Fibroblast of lung (primary cell): ENCODE data around the gene HOXA1. TPM values are rescaled to one million over a fixed set of nuclear protein-coding genes. Genes with fewer than 3 reads are reported as not detected.

Experiments
- DNase-seq, 2 donors: peaks; one replicate each; pipeline versions ENCODE4 v3.0.0 to v3.0.0-alpha.2; 2010; ENCODE audit warnings: low read depth in 2 of 2
- H2AFZ ChIP-seq: 2 replicates; pipeline ENCODE4 v1.5.1; 2012; ENCODE audit warnings: low read length, control low read depth, inconsistent platforms
- H3K27ac ChIP-seq: 2 replicates; pipeline ENCODE4 v1.5.1; 2011; ENCODE audit warnings: low read length, control low read depth; ENCODE audit not compliant: insufficient read depth
- H3K27me3 ChIP-seq: 2 replicates; pipeline ENCODE4 v1.5.1; 2011; ENCODE audit warnings: mild to moderate bottlenecking, low read length; ENCODE audit not compliant: control insufficient read depth, insufficient read depth
- H3K36me3 ChIP-seq: 2 replicates; pipeline ENCODE4 v1.5.1; 2011; ENCODE audit warnings: low read length; ENCODE audit not compliant: control insufficient read depth, insufficient read depth
- H3K4me1 ChIP-seq: 2 replicates; pipeline ENCODE4 v1.5.1; 2011; ENCODE audit warnings: low read length; ENCODE audit not compliant: control insufficient read depth, insufficient read depth; ENCODE audit errors: extremely low read depth
- H3K4me2 ChIP-seq: 2 replicates; pipeline ENCODE4 v1.5.1; 2011; ENCODE audit warnings: low read length, control low read depth; ENCODE audit not compliant: insufficient read depth; ENCODE audit errors: extremely low read depth
- H3K4me3 ChIP-seq, 4 experiments: fragments of 200-600 bp in 1 of 4; sonication (generic) in 1 of 4; replicated peaks in 1 of 4; 2 replicates each; pipeline ENCODE4 v1.5.1; 2011 to 2016; ENCODE audit warnings: low read length in 4 of 4, low read depth in 3 of 4, mild to moderate bottlenecking in 3 of 4, control low read depth in 2 of 4, inconsistent platforms in 1 of 4, mixed read lengths in 1 of 4; ENCODE audit not compliant: insufficient read depth in 1 of 4; ENCODE audit errors: control extremely low read depth in 1 of 4
- H3K79me2 ChIP-seq: 2 replicates; pipeline ENCODE4 v1.5.1; 2012; ENCODE audit warnings: mild to moderate bottlenecking, low read length, inconsistent platforms; ENCODE audit not compliant: control insufficient read depth, insufficient read depth
- H3K9ac ChIP-seq: 2 replicates; pipeline ENCODE4 v1.5.1; 2011; ENCODE audit warnings: mild to moderate bottlenecking, low read length, control low read depth; ENCODE audit not compliant: insufficient read depth
- H3K9me3 ChIP-seq: 2 replicates; pipeline ENCODE4 v1.5.1; 2012; ENCODE audit warnings: low read depth, low read length; ENCODE audit not compliant: control insufficient read depth, insufficient read depth
- H4K20me1 ChIP-seq: 2 replicates; pipeline ENCODE4 v1.5.1; 2011; ENCODE audit warnings: low read length; ENCODE audit not compliant: control insufficient read depth, insufficient read depth; ENCODE audit errors: extremely low read depth
- CTCF ChIP-seq, 2 donors: IDR thresholded peaks in 1 of 2; conservative IDR thresholded peaks in 1 of 2; 1 replicate in 1 of 2; 2 replicates in 1 of 2; pipeline ENCODE4 v1.5.1; 2011 to 2012; ENCODE audit warnings: low read length in 2 of 2, control low read depth in 1 of 2, inconsistent platforms in 1 of 2, low read depth in 1 of 2, mild to moderate bottlenecking in 1 of 2
- EZH2 ChIP-seq: IDR thresholded peaks from 2 replicates; pipeline ENCODE4 v1.5.1; 2012; ENCODE audit warnings: low read length, control low read depth, mild to moderate bottlenecking; ENCODE audit errors: missing control alignments
- polyA plus RNA-seq, 2 donors: library from polyadenylated mRNA; depleted of rRNA in 1 of 2; stranded (reverse) in 1 of 2; unstranded in 1 of 2; fragments of >200 nt; gene quantifications; 2 replicates each; pipeline ENCODE4 v1.2.1, GENCODE V29; 2011 to 2012; ENCODE audit warnings: missing spikeins in 1 of 2
- total RNA-seq: library from RNA; depleted of rRNA; stranded (reverse); fragments of >200 nt; gene quantifications from 2 replicates; pipeline ENCODE4 v1.2.1, GENCODE V29; 2014

Gene HOXA1
- total and polyA plus RNA-seq, 2 donors (not counting 1 experiment from before 2014, with no cell fraction given), result 0.50 to 0.83 TPM

DNA sequence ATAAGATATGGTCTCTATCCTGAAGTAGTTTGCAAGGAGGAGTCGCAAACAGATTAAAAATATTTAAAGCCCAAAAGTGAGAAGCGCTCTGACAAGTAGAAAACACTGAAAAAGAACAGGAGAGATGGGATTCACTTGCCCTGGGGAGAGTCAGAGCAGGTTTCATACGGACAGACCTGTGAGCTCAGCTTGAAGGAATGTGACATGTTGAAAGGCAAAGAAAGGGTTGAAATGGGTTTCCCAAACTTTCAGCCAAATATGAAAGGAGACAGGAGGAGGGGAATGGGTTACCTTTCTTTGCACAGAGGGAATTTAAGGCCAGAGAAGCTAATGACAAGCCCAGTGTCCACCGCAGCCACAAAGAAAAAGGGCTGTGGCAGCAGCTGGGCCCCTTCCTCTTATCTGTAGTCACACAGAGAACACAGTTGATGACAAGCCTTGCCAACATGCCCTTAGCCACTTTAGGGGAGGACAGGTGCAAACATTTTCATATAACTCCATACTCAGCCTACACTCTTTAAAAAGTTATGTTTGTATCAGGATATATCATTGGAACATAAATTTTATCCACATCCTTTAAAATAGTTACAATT, 14.9 kb downstream of the HOXA1 start:
- H3K4me1 ChIP-seq, result no peaks in the 10 kb centered on the region
- no peaks in the 10 kb centered on the region for H3K36me3 ChIP-seq
- DNase-seq, result peak in 1 of 2 donors; percentile 44
- H3K79me2 ChIP-seq, result no peaks in the 10 kb centered on the region
- no peak overlapping the region for H3K9ac ChIP-seq
- H3K9me3 ChIP-seq, result no peaks in the 10 kb centered on the region
- no peaks in the 10 kb centered on the region for H3K27me3 ChIP-seq
- no peak overlapping the region for H3K4me3 ChIP-seq
- no peak overlapping the region for H3K27ac ChIP-seq
- H4K20me1 ChIP-seq, result no peaks in the 10 kb centered on the region
- no peak overlapping the region for H2AFZ ChIP-seq
- TF ChIP-seq EZH2 (no peak), CTCF (conservative IDR thresholded peaks at IDR 0.05 in 1 of 2, IDR thresholded peaks at IDR 0.05 in 1 of 2; ENCODE audit: low read depth in 1 of 2, low read length in 2 of 2) (no peak)
- H3K4me2 ChIP-seq, result no peak overlapping the region

DNA sequence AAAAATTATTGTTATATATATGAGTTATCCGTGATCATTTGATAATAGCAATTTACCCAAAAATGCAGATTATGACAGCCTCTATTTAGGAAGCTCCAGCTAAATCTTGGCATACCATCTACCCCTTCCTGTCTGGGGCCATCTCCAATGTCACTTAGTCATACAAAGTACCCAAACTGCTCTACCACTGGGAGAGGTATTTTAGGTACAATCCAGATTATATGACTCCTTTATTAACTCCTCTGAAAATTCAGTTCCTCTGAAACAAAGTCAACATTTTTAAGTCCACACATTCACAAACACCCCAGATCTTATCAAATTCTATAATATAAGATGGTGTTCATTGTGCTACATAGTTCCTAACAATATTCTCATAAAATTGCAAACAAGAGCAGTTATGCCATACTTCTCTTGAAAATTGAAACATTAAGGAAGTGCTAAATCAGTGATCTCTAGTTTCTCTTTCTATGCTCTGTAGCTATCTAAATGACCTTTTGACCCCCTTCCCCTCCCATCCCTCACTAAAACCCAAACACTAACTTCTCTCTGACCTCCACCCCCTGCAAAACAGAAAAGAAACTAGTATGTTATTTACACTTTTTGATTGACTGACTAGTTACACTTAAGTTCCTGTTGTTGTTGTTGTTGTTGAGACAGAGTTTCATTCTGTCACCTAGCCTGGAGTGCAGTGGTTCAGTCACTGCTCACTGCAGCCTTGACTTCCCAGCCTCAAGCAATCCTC, 16.4 kb downstream of the HOXA1 start:
- no peak overlapping the region for H3K4me2 ChIP-seq
- TF ChIP-seq CTCF (conservative IDR thresholded peaks at IDR 0.05 in 1 of 2, IDR thresholded peaks at IDR 0.05 in 1 of 2; ENCODE audit: low read depth in 1 of 2, low read length in 2 of 2) (no peak), EZH2 (no peak)
- no peak overlapping the region for H3K4me3 ChIP-seq
- no peaks in the 10 kb centered on the region for H3K9me3 ChIP-seq
- no peaks in the 10 kb centered on the region for H3K4me1 ChIP-seq
- H3K36me3 ChIP-seq, result no peaks in the 10 kb centered on the region
- H3K27me3 ChIP-seq, result no peaks in the 10 kb centered on the region
- DNase-seq, result no peak
- H2AFZ ChIP-seq, result no peak overlapping the region
- H3K9ac ChIP-seq, result no peak overlapping the region
- H3K79me2 ChIP-seq, result no peaks in the 10 kb centered on the region
- H4K20me1 ChIP-seq, result no peaks in the 10 kb centered on the region
- H3K27ac ChIP-seq, result no peak overlapping the region

- Histone ChIP-seq H3K4me2 (no peak overlapping the region), H3K79me2 (no peaks in the 10 kb centered on the region), H3K27ac (no peak overlapping the region), H3K4me3 (no peak overlapping the region), H2AFZ (no peak overlapping the region), H3K27me3 (no peaks in the 10 kb centered on the region), H3K9ac (no peak overlapping the region), H4K20me1 (no peaks in the 10 kb centered on the region), H3K4me1 (no peaks in the 10 kb centered on the region), H3K36me3 (no peaks in the 10 kb centered on the region), H3K9me3 (no peaks in the 10 kb centered on the region)
- TF ChIP-seq EZH2 (no peak), CTCF (conservative IDR thresholded peaks at IDR 0.05 in 1 of 2, IDR thresholded peaks at IDR 0.05 in 1 of 2; ENCODE audit: low read depth in 1 of 2, low read length in 2 of 2) (no peak)
- DNase-seq, result no peak
Observed at GRCh38 chr7:27078616-27079233, 17.1 kb downstream of the HOXA1 start.
